HG02938 (cell line): ENCODE results near the gene CHD9NB.

Experiments
- ATAC-seq: cut with Tn5 transposase; IDR thresholded peaks from one replicate; pipeline ENCODE4 v1.9.1; 2021; ENCODE audit warnings: mild to moderate bottlenecking, moderate library complexity; ENCODE audit not compliant: unreplicated experiment

Gene CHD9NB

DNA sequence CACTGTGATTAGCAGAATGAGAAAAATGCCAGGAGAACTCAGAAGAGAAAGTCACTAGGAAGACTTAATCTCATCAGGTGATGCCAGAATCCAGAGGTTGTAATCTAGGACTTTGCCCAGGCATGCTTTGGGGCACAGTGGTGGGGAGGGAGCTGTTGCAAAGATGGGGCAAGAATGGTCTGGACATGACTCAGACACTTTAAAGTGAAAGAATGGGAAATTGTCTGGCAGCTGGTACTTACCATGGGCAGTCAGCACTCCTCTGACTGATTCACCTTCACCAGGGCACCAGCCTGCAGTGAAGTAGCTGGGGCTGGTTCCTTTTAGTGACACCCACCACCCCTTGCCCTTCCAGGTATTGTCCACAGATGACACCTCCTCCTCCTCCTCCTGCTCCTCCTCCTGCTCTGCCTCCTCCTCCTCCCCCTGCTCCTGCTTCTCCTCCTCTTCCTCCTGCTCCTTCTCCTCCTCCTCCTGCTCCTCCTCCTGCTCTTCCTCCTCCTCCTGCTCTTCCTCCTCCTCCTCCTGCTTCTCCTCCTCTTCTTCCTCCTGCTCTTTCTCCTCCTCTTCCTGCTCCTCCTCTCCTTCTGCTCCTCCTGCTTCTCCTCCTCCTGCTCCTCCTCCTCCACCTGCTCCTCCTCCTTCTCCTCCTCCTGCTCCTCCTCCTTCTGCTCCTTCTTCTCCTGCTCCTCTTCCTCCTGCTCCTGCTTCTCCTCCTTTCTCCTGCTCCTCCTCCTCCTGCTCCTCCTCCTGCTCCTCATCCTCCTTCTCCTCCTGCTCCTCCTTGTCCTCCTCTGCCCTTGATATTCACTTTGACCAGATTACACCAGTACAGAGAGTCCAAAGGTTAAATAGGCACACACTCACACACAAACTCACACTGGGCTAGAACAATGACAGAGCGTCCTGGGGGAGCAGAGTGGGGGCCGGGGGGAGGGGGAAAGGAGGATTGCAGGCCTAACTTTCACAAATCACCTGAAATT lies at the start of gene CHD9NB:
CHD9NB (minus strand) TSS at position 379 of the 983 bp plus-strand sequence. CDS start 8,739 bp downstream, outside the sequence.
- ATAC-seq: no peak

DNA sequence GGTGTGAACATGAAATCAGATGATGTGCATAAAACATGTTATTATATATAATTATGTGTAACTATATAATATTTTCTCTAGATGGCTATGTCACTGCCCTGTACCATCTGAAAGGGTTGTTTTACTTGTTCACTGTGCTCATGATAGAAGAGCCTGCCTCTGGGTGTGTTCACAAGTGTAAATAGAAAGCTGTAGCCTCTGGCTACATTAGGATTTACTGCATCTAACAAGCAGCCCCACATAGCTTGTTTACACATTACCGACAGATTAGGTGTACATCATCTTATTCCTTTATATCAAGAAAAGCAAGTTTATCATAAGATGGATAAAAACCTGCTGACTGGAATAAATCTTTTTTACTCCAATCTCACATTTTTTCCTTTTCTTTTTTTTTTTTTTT lies 48.2 kb upstream of the CHD9NB start:
- ATAC-seq: no peak

DNA sequence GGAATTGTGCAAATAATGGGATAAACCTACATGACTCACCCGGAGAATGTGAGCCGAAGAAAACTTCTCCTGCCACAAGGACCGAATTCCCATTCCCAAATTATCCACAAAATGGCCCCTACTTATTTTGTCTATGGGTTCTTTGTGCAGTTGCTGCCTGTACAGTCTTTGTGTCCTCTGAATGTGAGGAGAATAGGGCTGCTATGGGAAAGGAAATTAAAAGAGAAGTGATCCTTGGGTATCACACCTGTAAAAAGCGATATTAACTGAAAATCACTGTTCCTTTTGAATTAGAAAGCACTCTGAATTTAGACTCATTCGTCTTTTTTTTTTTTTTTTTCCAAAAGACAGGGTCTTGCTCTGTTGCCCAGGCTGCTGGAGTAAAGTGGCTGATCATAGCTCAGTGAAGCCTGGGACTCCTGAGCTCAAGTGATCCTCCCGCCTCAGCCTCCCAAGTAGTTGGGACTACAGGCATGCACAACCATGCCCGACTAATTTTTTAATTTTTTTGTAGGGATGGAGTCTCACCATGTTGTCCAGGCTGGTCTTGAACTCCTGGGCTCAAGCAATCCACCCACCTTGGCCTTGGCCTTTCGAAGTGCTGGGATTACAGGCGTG lies 47.5 kb upstream of the CHD9NB start:
- no peak for ATAC-seq

DNA sequence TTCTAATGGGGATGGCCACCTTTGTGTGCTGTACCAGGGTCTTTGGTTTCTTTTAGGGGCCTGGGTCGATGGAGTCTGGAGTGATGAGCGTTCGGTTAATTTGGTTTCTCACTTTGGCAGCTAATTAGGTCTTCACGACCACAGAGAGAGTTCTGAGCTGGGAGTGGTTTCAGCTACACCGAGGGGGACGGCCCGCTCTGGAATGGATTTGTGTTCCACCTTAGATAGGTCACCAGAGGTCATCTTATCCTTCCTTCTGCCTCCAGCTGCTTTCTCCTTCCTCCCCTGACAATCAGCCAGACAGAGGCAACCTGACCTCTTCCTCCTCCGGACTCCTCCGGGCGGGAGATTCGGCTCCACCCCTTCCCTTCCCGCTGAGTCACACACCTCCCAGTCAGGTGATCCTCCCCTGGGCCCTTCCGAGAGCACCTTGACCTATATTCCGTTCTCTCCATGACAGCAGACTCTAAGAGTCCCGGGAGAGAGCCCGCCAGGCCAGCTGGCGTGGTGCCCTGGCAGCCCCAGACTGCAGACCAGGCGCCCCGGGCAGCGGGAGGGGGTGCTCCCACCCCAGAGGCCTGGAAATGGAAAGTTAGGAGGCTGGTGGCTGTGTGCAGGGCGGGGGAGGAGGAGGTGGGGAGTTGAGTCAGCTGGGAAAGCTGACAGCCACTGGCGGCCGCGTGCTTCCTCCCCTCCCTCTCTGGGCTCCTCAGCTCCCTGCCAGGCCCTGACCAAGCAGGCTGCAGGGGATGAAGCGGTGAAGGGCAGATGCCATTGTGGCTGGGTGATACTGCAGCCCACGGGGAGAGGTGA lies 46.8 kb upstream of the CHD9NB start:
- ATAC-seq: peak; percentile 50

DNA sequence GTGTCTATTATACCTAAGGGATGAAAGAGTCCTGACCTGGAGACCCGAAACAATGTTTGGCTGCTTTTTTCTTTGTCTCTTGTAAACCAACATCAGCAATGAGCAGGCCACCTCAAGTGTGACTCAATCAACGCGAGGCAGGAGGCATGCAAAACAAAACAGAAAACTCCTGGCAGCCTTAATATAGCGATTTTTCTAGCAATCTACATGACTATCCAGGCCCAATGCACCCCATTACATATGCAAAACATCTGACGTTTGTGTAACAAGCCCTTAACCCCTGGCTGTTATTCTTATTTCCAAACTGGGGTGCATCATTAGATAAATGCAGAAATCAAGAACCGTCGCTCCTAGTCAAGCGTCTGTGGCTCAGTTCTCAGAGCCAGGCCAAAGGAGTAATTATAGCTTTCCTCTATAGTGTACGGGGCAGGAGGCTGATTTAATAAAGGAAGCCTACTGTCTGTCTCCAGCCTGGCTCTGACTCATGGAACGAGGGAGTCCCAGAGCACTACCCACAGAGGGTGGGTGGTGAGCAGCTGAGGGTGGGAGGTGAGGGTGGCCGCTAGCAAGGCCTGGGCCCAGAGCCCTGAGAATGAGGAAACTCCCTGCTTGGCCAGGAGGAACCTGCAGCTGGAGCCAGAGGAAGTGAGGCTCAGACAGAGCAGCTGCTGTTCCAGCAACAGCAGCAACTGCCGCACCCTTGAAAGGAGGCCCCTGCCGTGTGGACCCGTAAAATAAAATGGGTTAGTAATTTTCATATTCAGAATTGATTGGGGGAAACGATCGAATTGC lies 46.0 kb upstream of the CHD9NB start:
- ATAC-seq: peak; percentile 66

DNA sequence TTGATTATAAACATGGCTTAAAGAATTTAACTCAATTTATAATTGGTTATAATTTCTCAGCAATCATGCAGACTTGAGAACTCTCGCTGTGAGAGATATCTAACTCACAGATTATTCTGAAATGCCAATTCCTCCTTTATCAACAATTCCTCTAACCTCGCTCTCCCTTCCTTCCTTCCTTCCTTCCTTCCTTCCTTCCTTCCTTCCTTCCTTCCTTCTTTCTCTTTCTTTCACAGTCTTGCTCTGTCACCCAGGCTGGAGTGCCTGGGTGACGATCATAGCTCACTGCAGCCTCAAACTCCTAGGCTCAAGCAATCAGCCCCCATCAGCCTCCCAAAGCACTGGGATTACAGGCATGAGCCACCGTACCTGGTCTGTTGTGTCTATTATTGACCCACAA lies 44.5 kb upstream of the CHD9NB start:
- no peak for ATAC-seq

GRCh38 chr16:53094013-53094630 lies 41.4 kb upstream of the CHD9NB start:
- peak; percentile 38 for ATAC-seq

DNA sequence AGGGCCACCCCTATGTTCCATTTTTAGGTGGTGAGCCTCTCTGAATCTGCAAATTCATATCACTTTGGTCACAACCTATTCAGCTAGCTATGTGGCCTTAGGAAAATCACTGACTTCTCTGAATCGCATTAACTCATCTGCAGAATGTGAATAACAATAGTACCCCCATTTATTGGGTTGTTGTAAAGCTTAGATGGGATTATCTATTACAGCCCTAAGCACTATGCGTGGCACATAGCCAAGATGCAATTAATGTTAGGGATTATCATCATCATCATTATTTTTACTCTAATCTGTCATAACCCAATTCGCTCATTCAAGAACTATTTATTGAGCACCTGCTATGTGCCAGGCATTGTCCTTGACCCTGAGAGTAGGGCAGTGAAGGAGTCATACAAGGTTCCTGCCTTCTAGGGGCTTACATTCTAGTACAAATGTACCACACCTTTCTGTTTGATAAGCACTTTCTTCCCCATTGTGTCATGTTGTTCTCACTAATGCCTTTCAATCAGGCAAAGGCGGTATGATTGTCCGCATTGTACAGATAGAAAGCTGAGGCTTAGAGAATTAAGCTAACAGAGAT lies 40.6 kb upstream of the CHD9NB start:
- no peak for ATAC-seq

- no peak for ATAC-seq
Observed at GRCh38 chr16:53092284-53092683, 39.6 kb upstream of the CHD9NB start.

- peak; percentile 37 for ATAC-seq
Observed at GRCh38 chr16:53091466-53092211, 38.9 kb upstream of the CHD9NB start.

GRCh38 chr16:53090591-53091411 lies 38.1 kb upstream of the CHD9NB start:
- peak; percentile 43 for ATAC-seq

- no peak for ATAC-seq
Observed at GRCh38 chr16:53090286-53090590, 37.5 kb upstream of the CHD9NB start.

GRCh38 chr16:53089434-53090285 lies 37.0 kb upstream of the CHD9NB start:
- no peak for ATAC-seq

GRCh38 chr16:53087101-53087500 lies 34.4 kb upstream of the CHD9NB start:
- ATAC-seq: no peak

DNA sequence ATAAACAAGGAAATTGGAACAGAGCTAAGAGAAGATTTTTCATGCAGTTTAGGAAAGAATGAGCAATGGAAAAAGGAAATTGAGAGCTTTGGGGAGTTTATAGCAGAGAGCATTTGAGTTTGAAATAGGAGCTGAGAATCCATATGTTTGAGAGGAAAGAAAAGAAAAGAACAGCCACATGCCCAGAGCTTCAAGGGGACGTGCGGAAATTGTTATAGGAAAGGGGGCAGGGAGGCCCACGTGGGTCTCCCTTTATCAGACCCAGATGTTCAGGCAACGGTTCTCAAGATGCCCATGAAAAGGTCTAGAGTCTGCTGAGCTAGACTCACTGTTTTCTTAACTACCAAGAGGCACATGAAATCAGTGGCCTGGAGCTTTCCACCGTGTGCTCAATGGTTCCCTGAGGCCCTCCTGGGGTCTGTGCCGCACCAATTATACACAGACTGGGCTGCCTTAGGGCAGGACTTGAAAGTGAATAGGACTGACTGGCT lies 33.3 kb upstream of the CHD9NB start:
- ATAC-seq: no peak

DNA sequence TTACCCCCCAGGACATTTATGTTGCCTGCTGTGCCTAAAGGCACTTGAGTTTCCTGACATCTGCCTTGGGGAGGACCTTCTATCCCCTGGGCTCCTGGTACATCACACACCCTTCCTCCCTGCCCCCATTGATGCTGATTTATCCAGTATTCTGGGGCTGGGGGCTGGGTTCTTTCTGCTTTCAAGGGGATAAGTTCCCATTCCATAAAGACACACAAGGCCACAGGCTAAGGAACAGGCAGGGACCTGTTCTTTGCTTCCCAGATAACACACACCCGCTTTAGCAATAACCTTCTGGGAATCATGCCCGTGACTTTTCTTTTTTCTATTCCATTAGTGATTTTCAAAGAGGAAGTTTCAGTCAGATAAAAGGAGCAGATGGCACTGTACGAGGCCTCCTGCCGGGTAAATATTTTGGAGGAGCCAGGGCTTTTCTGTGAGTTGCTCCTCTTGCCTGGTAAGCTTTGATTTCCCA lies 32.7 kb upstream of the CHD9NB start:
- ATAC-seq: no peak

DNA sequence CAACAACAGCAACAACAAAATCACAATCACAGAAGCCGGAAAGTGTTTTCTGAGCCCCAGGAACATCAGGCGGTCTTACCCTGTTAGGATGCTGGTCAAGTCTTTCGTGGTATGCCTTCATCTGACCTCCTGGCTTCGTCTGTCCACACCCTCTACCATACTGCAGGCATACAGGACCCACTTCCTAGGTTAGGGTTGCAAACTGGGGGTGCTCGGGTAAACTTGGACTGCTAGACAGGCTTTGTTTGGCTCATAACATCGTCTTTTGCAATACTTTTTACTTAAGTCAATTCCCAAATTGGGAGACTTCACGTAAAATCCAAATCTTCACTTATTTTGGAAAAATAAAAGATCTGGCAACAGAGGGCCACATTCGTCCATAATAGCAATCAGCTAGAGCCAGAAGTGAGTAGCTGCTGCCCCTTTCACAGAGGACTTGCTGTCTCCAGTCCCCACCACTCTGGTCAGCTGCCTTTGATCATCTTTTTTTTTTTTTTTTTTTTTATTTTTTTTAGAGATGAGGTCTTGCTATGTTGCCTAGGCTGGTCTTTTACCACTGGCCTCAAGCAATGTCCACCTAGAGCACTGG lies 32.1 kb upstream of the CHD9NB start:
- no peak for ATAC-seq
